IPS-NIHi11 (cell line): Measurements from ENCODE around the gene RFTN2.
"Not testable (repeated sequence)": the region's sequence is repeated elsewhere in the genome, so short reads cannot be mapped to it uniquely, and the experiment has no call there.

Experiments used
- DNase-seq: peaks from one replicate; pipeline ENCODE4 v3.0.0; 2012; ENCODE audit warnings: mixed read lengths, low spot score

RFTN2 gene

DNA sequence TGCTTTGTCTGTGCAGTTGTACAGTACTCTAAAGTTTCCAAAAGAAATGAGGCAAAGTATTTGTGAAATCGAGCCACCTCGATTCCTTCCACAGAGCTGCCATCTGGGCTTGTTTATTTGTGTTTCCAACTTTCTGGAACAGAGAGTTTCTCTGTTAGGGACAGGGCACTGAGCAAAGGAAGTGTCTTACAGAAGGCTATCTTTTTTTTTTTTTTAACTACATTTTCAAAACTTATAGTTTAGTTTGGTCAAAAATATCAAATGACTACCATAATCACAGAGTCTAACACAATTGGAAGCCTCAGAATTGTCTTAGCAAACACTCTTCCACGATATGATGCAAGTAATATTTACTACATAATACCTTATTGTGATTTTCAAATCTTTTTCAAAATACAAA is 796 bp downstream of the RFTN2 start:
- DNase-seq, result no peak

DNA sequence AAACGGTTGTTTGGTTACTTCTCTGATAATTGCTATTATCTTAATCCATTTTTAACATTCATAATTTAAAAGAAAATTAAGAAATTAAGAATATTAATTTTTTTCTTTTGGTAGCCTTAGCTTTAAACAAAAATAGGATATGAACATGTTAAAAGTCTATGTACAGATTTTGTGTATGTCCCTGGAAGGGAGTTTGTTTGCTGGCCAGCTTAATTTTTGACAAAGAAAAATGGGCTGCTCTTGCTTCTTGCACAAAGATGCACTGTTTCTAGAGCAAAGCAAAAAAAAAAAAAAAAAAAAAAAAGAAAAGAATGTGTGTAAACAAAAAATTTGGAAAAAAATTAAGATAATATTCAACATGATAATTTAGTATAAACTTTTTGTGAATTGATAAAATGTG is 1.3 kb downstream of the RFTN2 start:
- DNase-seq, result no peak

DNA sequence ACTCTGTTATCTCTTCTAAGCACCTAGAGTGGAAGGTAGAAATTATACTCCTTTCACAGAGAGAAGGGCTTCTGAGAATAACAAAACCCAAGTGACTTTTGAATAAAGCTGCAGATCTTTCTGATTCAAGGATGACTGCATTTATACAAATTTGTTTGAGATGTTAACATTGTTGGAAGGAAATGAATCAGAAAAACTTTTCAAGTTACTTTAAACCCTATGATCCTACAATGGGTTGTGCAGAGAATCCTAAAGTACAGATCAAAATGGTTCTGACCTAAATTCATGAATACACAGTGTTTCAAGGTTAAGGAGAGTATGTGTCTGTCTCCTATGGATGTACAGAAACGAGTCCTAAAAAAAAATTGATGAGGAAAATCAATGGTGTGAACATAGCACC is 1.8 kb downstream of the RFTN2 start:
- no peak for DNase-seq

DNA sequence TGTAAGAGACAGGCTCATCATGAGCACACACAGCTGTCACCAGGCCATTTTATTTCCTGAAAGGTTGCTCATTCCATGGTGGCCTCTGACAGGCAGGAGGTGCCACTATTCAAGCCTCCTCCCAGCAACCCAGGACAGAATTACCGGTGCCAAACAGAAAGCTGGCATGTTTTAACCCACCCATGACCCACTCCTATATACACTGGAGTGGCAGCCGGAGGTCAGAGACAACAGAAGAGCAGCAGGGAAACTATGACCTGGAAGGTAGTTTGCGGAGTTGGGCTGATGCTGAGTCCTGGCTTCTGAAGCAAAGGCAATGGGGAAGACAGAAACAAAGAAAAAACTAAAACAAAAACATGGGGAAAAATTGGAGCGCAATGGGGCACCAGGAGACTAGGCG is 2.3 kb downstream of the RFTN2 start:
- DNase-seq, result no peak

DNA sequence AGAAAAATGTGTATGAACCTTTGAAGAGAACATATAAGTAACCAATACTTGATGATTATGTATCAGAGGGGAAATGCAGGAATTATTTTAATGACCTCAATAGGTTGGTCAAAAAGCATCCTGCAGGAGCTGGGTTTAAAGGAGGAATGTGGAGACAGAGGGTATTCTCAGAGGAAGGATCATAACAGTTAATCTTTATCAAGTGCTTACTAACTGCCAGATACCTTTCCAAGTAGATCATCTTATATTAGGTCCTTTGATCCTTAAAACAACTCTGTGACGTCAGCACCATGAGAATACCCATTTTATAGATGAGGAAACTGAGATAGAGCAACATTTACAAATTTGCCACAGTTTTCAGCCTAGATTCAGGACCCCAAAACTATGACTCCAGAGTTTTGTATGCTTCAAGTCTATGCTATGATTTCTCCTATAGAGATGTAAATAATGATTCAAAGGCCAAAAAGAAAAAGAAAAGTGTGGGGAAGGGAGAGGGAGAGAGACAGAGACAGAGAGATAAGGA is 3.0 kb downstream of the RFTN2 start:
- no peak for DNase-seq

DNA sequence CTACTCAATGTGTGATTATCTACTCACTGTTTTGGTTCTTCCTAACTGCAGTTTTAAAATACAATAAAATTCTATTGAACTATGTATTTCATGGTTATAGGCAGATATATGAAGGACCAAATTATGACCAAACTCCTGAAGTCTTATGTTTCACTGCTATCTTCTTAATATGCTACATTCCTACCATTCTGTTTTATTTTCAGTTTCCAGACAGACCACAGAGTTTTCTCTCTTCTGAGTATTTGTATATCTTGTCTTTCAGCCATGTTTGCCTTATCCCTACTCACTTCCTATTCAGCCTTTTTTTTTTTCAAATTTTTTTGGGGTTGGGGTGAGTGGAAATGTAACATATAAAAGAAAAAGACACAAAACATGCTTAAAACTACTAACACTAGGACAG is 6.3 kb downstream of the RFTN2 start:
- DNase-seq, result no peak

DNA sequence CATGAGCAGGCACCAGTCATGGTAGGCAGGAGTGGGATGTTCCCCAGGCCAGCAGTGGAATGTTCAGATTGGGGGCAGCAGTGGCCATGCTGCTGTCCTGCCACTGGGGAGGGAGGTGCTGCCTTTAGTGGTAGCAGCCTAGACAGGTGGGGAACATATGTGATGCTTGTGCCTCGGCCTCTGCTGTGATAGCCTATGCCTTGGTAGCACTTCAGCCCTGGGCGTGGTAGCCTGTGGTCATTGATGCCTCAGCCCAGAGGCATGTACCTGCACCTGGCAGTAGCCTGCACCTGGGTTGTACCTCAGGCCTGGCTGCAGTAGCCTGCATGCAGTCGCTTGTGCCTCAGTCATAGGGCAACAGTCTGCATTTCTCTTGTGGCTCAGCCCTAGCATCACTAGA is 7.1 kb downstream of the RFTN2 start:
- no peak for DNase-seq

DNA sequence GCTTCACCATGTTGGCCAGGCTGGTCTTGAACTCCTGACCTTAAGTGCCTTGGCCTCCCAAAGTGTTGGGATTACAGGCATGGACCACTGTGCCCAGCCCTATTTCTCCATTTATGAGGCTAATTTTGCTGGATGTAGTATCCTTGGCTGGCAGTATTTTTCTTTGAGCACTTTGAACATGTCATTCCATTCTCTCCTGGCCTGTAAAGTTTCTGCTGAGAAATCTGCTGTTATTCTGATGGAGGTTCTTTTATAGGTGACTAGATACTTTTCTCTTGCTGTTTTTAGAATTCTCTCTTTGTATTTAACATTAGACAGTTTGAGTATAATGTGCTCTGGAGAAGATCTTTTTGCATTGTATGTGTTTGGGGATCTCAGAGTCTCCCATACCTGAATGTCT is 9.1 kb downstream of the RFTN2 start:
- no peak for DNase-seq

DNA sequence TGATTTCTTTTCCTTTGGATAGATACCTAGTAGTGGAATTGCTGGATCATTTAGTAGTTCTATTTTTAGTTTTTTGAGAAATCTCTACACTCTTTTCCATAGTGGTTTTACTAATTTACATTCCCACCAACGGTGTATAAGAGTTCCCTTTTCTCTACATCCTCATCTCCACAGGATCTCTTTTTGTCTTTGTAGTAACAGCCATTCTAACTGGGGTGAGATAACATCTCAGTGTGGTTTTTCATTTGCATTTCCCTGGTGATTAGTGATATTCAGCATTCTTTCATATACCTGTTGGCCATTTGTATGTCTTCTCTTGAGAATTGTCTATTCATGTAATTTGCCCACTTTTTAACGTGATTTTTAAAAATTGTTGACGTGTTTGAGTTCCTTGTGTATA is 13.8 kb downstream of the RFTN2 start:
- no peak for DNase-seq

DNA sequence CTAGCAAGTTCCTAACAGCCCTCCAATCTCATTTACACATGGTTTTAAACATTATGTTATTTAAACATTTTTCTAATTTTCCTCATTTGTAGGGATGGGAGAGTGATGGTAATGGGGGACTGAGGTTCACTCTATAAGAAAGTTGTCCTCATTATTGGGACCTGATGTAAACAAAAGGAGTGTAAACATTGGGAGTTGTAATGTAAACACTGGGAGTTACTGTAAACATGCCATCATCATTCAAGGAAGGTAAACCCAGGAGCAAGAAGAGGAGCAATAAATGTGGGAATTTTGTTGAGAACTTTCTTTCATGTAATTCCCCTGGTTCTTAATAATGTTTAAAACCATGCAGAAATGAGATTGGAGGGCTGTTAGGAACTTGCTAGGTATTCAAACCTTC is 17.8 kb downstream of the RFTN2 start:
- no peak for DNase-seq

DNA sequence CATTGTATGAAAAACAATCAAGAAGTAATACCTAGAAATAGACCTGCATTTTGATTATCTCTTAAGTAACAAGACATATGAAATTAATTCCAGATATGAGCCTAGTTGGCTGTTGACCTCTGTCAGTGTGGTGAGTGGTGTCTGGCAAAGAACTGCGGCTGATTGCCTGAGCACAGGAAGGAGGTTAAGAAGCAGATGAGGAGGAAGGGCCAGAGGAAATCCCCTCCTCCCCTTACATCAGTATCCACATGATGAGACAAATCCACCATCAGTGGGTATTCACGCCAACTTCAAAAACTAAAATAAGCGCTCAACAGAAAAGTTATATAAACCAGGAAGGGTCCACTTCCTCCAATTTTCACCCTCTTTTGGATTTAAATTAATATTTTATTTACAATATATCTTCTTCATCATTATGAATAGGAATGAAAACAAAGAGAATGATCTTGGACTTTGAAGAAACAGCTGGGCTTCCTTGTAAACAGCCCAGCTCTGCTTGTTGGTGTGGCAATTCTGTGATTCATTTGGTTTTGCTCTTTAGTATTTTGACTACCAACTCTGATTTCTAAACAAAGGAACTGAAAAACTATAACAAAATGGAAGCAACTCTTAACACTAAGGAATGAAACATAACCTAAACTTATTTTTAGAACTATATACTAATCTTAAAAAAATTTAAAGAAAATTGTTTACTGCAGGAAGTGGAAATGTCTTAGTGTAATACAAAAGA is 27.3 kb downstream of the RFTN2 start:
- no peak for DNase-seq

DNA sequence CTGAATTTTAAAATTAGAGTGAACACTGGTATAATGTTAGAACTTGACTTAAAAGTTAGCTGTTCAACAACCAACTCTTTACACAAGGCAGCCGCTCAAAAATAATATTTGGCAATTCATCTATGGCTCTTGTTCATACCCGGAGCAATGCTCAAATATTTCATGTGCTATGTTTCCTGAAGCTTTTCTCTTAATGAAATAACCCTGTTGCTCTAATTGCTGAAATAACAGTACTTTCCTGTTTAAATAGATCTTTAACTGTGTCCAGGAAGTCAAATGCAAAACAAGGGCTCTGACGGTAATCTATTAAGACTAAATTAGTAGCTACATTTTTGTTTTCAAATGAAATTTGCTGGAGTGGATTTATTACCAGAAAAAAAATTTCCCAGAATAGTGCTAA is 33.7 kb downstream of the RFTN2 start:
- DNase-seq, result no peak

DNA sequence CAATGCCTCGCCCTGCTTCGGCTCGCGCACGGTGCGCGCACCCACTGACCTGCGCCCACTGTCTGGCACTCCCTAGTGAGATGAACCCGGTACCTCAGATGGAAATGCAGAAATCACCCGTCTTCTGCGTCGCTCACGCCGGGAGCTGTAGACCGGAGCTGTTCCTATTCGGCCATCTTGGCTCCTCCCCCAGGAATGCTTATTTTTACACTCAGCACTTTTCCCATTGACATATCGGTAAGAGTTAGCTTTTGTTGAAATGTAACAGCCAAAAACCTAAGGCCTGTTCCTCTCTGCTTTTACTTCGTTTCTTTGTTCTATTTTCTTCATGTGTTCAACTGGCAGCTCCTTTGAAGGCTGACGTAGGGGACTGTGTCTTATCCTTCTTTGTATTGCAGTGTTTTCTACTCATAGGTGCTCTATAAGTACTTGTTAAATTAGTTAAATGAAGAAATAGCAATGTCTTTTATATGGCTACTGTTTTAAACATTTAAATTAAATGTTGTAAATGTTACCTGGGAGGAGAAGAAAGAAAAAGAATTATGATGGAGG is 34.7 kb downstream of the RFTN2 start:
- not testable (repeated sequence) for DNase-seq

DNA sequence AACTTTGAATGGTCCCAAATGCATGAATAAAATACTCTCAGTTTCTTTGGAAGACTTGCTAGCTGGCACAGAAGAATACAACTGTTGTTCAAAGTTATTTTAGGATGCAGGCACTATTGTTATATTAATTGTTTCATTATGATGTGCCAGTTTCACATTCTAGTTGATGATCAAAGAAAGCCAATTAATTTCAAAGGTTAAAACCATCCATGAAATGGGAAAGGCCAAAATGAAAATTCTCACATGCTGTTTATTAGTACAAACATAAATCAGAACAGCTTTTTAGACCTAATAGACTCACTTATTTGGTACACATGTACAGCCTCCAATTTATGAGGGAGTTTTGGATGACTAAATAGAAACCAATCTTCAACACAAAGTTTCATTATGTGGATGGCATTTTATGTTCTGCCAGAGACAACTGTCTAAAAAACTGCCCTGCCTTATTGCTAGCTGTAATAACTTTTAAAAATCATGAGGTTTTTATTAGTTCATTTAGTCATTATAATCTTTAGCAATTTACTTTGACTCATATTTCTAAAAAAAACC is 42.2 kb downstream of the RFTN2 start:
- no peak for DNase-seq

DNA sequence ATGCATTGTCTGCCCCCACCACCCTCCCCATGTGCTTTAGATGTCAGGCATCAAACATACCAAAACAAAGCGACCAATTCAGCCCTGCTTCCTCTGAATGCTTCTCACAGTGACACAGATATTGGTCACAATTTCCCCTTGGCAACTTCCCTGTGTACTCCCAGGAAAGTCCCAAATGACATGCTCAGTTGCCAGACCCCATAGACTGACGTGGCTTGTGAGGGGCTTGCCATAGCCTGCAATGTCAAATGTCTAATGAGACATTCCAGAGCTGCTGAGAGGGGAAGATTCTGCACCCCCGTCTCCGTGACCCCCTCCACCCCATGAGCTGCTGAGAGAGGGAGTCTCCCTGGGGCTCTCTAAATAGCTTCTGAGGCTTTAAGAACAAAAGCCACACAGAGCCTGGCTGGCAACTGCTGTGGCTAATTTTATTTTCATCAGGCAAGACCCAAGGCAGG is 47.3 kb downstream of the RFTN2 start:
- peak; percentile 24 for DNase-seq

DNA sequence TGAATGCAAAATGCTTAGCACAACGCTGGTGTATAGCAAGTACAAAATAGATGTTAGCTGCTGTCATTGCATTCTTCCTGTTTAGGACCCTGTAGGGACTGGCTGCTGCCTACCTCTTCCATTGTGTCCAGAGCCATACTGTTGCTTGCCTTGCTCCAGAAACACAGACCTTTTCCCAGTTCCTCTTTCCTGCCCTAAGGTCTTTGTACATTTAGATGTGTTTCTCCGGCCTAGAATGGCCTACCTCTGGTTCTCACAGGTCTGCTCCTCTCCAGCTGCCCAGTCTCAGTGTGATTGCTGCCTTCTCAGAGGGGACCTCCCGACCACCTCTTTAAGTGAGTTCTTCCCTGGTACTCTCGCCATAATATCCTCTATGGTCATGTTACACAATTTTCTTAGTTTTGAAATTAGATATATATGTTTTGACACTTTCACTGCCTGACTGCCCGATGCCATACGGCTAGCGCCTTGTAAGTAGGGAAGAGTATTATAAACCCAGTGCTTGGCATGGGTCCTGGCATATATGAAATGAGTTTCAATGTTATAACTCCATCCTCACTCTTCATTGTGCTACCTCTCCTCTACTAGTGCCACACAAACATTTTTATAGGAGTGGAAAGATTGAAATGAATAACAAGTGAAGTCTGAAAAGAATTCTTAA is 48.3 kb downstream of the RFTN2 start:
- no peak for DNase-seq

DNA sequence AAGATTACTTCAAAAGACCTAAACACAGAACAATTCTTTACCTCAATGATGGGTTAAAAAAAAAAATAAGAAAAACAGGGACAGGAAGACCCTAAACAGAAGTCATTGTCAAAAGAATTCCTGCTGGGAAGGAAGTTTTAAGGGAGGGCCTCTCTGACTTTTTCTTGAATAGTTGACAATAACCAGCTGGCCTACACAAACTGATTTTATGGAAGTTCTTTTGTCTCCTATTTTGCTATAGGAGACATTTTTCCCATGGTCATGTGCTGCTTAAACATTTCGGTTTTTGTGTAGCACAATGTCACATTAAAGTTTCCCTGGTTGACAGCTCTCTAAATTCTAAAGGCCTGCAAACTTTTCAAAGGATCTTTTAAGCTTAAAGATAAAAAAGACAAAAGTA is 55.3 kb downstream of the RFTN2 start:
- DNase-seq, result no peak

DNA sequence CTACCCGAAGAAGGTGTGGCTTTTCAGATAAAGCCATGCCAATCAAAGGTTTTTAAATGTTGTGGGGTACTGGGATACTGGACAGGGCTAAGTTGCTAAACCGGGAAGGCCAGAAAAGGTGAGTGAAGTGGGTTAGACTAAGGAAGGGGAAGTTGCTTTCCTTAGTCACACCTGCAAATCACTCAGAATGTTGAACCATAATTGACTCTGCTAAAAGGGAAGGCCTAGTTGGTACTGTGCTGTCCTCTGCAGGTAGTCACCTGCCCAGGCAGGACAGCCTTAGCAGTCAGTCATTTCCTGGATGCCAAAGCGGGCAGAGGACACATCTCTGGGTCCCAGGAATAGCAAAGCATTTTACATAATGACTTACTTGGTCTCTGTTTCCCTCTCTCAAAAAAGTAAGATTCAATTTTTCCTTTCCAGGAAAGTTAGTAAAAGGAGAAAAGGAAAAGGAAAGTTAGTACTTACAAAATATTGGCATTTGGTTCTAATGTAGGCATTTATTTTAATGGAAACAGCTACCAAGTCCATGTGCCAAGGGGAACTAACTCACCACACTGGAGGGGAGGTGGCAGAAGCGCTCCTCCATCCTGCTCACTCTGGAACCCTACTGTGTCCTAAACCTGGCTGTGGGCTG is 60.3 kb downstream of the RFTN2 start:
- DNase-seq, result peak; percentile 10

DNA sequence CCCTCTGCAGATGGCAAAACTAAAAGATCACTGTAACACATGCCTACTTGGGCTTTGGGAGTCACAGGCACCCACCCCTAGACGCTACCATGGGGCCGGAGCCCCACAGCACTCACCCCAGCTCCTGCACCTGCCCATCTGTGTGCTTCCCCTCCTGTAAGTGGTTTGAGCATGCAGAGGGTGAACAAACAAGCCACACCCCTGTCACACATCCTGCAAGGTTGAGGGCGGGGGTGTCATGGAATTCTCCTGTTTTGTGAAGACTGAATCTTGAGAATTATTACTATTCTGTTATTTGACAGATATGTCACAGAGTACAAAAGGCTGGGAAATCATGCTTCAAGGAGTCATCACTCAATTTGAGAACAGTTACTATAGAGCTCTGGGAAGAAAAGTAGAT is 60.9 kb downstream of the RFTN2 start:
- no peak for DNase-seq

DNA sequence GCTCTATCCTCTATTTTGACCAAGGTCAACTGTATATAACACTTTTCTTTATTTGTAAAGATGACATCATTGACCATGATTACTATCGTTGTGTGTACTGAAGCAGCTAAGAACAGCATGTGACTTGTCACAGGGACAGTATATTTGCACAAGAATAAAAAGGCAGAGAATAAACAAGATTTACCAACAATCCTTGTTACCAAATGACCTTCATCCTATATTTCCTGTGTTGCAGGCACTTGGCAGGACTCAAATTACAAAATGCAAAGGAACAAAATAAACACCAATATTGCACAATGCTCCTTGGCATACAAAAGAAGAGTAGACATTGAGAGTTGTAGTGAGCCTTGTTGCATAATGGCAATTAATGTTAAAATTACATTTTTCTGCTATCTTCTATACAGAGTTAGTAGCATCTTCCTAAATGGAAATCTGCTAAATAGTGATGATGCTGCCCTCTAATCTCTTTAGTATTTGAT is 61.8 kb downstream of the RFTN2 start:
- DNase-seq, result no peak

DNA sequence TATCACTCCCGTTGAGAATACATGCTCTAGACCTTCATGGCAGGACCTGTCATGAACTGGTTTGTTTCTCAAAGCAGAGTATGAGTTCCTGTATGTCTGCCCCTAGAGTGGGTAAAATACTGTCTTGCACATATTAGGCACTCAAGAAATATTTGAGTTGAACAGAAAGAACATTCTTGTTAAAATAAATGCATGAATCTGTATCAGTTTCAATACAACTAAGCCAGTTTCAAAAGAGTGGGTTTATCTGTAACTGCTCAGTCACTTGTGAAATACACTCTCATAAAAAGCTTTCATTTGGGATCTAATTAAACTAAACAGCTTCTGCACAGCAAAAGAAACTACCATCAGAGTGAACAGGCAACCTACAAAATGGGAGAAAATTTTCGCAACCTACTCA is 69.2 kb downstream of the RFTN2 start:
- no peak for DNase-seq

DNA sequence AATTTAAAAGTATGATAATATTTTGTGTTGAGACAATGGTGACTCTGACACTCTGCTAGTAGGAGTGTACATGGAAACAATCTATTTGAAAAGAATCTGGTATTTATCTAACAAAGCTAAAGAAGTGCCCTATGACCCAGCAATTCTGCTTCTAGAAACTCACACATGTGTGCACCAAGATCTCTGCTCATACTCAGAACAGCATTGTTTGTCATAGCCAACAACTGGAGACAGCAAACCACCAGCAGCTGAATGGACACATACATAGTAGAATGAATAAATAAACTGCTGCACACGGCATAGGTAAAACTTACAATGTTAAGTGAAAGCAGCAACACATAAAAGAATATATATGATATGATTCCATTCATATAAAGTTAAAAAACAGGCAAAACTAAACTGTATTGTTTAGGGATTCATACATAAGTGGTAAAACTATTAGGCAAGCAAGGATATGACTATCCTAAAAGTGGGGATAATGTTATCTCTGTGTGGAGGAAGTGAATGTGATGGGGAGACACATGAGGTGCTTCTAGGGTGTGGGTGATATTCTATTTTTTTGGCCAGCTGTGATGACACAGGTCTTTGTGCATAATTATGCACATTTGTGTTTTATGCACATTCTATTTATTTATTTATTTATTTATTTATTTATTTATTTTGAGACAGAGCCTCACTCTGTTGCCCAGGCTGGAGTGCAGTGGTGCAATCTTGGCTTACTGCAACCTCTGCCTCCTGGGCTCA is 71.1 kb downstream of the RFTN2 start:
- DNase-seq, result no peak
